Mucosa of stomach (tissue), 1 donor: ENCODE data around the gene MYO1D.

Experiments used
- H3K27me3 ChIP-seq: one replicate; pipeline ENCODE4 v1.7.0; 2013; ENCODE audit warnings: mild to moderate bottlenecking, low read length; ENCODE audit not compliant: control insufficient read depth, insufficient read depth
- H3K36me3 ChIP-seq: one replicate; pipeline ENCODE4 v1.7.0; 2013; ENCODE audit warnings: low read length; ENCODE audit not compliant: control insufficient read depth, insufficient read depth
- H3K4me1 ChIP-seq: one replicate; pipeline ENCODE4 v1.7.0; 2013; ENCODE audit warnings: mild to moderate bottlenecking, low read length; ENCODE audit not compliant: control insufficient read depth, insufficient read depth
- H3K4me3 ChIP-seq: one replicate; pipeline ENCODE4 v1.7.0; 2013; ENCODE audit warnings: low read length
- H3K9ac ChIP-seq: one replicate; pipeline ENCODE4 v1.7.0; 2013; ENCODE audit warnings: mild to moderate bottlenecking, low read length, moderate library complexity
- H3K9me3 ChIP-seq: one replicate; pipeline ENCODE4 v1.7.0; 2013; ENCODE audit warnings: mild to moderate bottlenecking, low read length, moderate library complexity; ENCODE audit not compliant: control insufficient read depth
- donor health status: Pancreatic carcinoma.

The MYO1D gene

GRCh38 chr17:32449963-32450362, 427.0 kb downstream of the MYO1D start:
- H3K4me1 ChIP-seq, result no peaks in the 10 kb centered on the region
- no peaks in the 10 kb centered on the region for H3K27me3 ChIP-seq
- H3K9ac ChIP-seq, result no peak overlapping the region
- no peak overlapping the region for H3K4me3 ChIP-seq
- H3K9me3 ChIP-seq, result no peaks in the 10 kb centered on the region
- no peaks in the 10 kb centered on the region for H3K36me3 ChIP-seq

GRCh38 chr17:32446949-32447348, 430.0 kb downstream of the MYO1D start:
- Histone ChIP-seq H3K27me3 (no peaks in the 10 kb centered on the region), H3K4me1 (no peaks in the 10 kb centered on the region), H3K36me3 (no peaks in the 10 kb centered on the region), H3K9me3 (no peaks in the 10 kb centered on the region), H3K9ac (no peak overlapping the region), H3K4me3 (no peak overlapping the region)

GRCh38 chr17:32445971-32446370, 431.0 kb downstream of the MYO1D start:
- Histone ChIP-seq H3K4me1 (no peaks in the 10 kb centered on the region), H3K4me3 (no peak overlapping the region), H3K9me3 (no peaks in the 10 kb centered on the region), H3K9ac (no peak overlapping the region), H3K27me3 (no peaks in the 10 kb centered on the region), H3K36me3 (no peaks in the 10 kb centered on the region)

GRCh38 chr17:32445497-32445896, 431.4 kb downstream of the MYO1D start:
- Histone ChIP-seq H3K4me1 (no peaks in the 10 kb centered on the region), H3K9ac (peak overlapping the region; percentile 85), H3K9me3 (no peaks in the 10 kb centered on the region), H3K27me3 (no peaks in the 10 kb centered on the region), H3K36me3 (no peaks in the 10 kb centered on the region), H3K4me3 (peak overlapping the region; percentile 26)

DNA sequence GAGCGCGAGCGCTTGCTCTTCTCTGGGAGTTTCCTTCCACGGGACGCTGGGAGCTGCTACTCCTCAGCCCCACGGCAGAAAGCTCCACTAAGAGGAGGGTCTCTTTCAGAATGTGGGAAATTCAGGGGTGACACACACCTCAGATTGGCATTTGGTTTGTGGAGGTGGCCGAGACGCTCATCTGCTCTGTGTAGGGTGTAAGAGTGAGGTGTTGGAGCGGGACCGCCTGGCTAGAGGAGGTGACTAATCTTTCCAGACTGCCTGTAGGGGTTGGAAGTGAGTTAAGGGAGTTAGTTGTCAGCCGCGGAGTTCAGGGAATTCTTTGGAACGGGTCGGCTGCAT, 431.9 kb downstream of the MYO1D start:
- Histone ChIP-seq H3K4me3 (peak overlapping the region; percentile 26), H3K9me3 (no peaks in the 10 kb centered on the region), H3K9ac (peak overlapping the region; percentile 85), H3K36me3 (no peaks in the 10 kb centered on the region), H3K27me3 (no peaks in the 10 kb centered on the region), H3K4me1 (no peaks in the 10 kb centered on the region)

- Histone ChIP-seq H3K9me3 (no peaks in the 10 kb centered on the region), H3K27me3 (no peaks in the 10 kb centered on the region), H3K4me3 (peak within 1 kb of the TSS; percentile 26), H3K9ac (peak within 1 kb of the TSS; percentile 85), H3K36me3 (no peaks in the 10 kb centered on the region), H3K4me1 (no peaks in the 10 kb centered on the region)
These were observed 432.4 kb downstream of the MYO1D start, which contains the start of gene PSMD11 for GRCh38 chr17:32444301-32445073. PSMD11 (plus strand) TSS chr17:32444510; CDS start chr17:32444524, 14 bp downstream.

DNA sequence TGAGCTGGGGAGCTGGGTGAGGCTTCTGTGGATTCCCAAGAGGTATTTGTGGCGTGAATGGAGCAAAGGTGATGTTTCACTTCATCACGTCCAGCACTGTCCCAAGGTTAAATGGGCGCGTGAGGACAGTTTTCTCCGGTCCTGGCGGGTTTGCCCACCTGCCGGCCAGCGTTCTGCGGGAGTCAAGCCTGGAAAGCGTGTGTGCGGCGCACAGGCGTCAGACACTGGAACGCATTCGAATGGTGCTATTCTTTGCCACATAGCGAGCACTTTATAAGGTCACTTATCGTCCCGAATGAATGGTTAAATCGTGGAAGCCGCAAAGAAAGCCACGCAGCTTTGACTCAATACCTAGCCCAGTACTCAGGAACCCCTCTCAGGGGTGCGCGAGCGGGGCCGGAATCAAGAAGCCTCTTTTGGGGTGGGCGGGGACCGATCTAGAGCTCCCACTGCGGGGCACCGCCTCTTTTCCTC, 433.1 kb downstream of the MYO1D start:
- Histone ChIP-seq H3K4me1 (no peaks in the 10 kb centered on the region), H3K27me3 (no peaks in the 10 kb centered on the region), H3K9ac (peak overlapping the region; percentile 85)

More for the DNA sequence above, 433.1 kb downstream of the MYO1D start:
- Histone ChIP-seq H3K4me3 (peak overlapping the region; percentile 26), H3K9me3 (no peaks in the 10 kb centered on the region), H3K36me3 (no peaks in the 10 kb centered on the region)
